Left ventricle myocardium superior (tissue), 1 donor: ENCODE measurements around the gene PIK3R1. TPM values are rescaled to one million over a fixed set of nuclear protein-coding genes. Genes with fewer than 3 reads are reported as not detected.

ENCODE experiments used
- ATAC-seq: fragments of 200-7000 bp; cut with Tn5 transposase; one replicate; pipeline ENCODE4 v1.9.1; 2020; ENCODE audit warnings: mild to moderate bottlenecking, moderate library complexity
- DNase-seq: peaks from one replicate; pipeline ENCODE4 v3.0.0-alpha.2; 2020
- intact Hi-C: fragments of 100-400 bp; cut with micrococcal nuclease; formaldehyde crosslinking; loops from one replicate; pipeline ENCODE4 v1.11.0; 2022
- total RNA-seq: library from RNA; stranded (reverse); fragmentation: NEBNext Ultra II Directional; extraction: Animal tissue kit (Norgen Biotek cat#: 25700); gene quantifications from one replicate; pipeline ENCODE4 v1.2.1, GENCODE V29; 2021
- donor health status: DM: no; HTN: yes; CAD: no; lungs with severe emphysema.

Gene PIK3R1
- total RNA-seq, 1 donor from 2014 or later = 119 TPM

- DNase-seq (no peak), ATAC-seq (no peak)
- intact Hi-C loops = no loop called here
Observed at GRCh38 chr5:68304421-68305052, 89.0 kb downstream of the PIK3R1 start.

GRCh38 chr5:68305223-68305870 lies 89.8 kb downstream of the PIK3R1 start:
- DNase-seq (peak; percentile 23), ATAC-seq (no peak)
- intact Hi-C loops = no loop called here

- intact Hi-C loops = no loop called here
- no peak for ATAC-seq
Observed at GRCh38 chr5:68306361-68307014, 90.9 kb downstream of the PIK3R1 start.

GRCh38 chr5:68313336-68313735 lies 97.8 kb downstream of the PIK3R1 start:
- DNase-seq = no peak
- ATAC-seq = no peak
- intact Hi-C loops = no loop called here

More at GRCh38 chr5:68306361-68307014, 90.9 kb downstream of the PIK3R1 start:
- no peak for DNase-seq

- intact Hi-C loops = no loop called here
- DNase-seq (no peak), ATAC-seq (no peak)
Observed at GRCh38 chr5:68314465-68314864, 98.9 kb downstream of the PIK3R1 start.

- ATAC-seq (no peak), DNase-seq (no peak)
- intact Hi-C loops = no loop called here
Observed at GRCh38 chr5:68315679-68316271, 100.2 kb downstream of the PIK3R1 start.

- DNase-seq = no peak
- intact Hi-C loops = no loop called here
Observed at GRCh38 chr5:68316469-68316868, 100.9 kb downstream of the PIK3R1 start.

GRCh38 chr5:68317646-68318045 lies 102.1 kb downstream of the PIK3R1 start:
- ATAC-seq (no peak), DNase-seq (no peak)
- intact Hi-C loops = no loop called here

More at GRCh38 chr5:68316469-68316868, 100.9 kb downstream of the PIK3R1 start:
- no peak for ATAC-seq

GRCh38 chr5:68318955-68319705 lies 103.6 kb downstream of the PIK3R1 start:
- no peak for ATAC-seq
- intact Hi-C loops = no loop called here

GRCh38 chr5:68319706-68320412 lies 104.3 kb downstream of the PIK3R1 start:
- ATAC-seq (no peak), DNase-seq (no peak)
- intact Hi-C loops = no loop called here

More at GRCh38 chr5:68318955-68319705, 103.6 kb downstream of the PIK3R1 start:
- no peak for DNase-seq

- DNase-seq (no peak), ATAC-seq (peak; percentile 25)
- intact Hi-C loops = no loop called here
Observed at GRCh38 chr5:68320413-68320986, 104.9 kb downstream of the PIK3R1 start.

- intact Hi-C loops = no loop called here
- ATAC-seq (no peak), DNase-seq (no peak)
Observed at GRCh38 chr5:68325065-68325580, 109.6 kb downstream of the PIK3R1 start.

GRCh38 chr5:68329554-68330255 lies 114.1 kb downstream of the PIK3R1 start:
- intact Hi-C loops = no loop called here
- no peak for DNase-seq
- peak; percentile 68 for ATAC-seq

- intact Hi-C loops = no loop called here
- ATAC-seq = peak; percentile 24
- DNase-seq = no peak
Observed at GRCh38 chr5:68330574-68330973, 115.0 kb downstream of the PIK3R1 start.

- intact Hi-C loops = no loop called here
- DNase-seq (no peak), ATAC-seq (peak; percentile 26)
Observed at GRCh38 chr5:68331192-68332079, 115.9 kb downstream of the PIK3R1 start.

GRCh38 chr5:68332080-68332451 lies 116.5 kb downstream of the PIK3R1 start:
- ATAC-seq (no peak), DNase-seq (no peak)
- intact Hi-C loops = no loop called here

GRCh38 chr5:68332556-68332955 lies 117.0 kb downstream of the PIK3R1 start:
- ATAC-seq (no peak), DNase-seq (no peak)
- intact Hi-C loops = no loop called here
